HG02588 (cell line): ENCODE results near the gene MGRN1.

ENCODE experiments used
- ATAC-seq: cut with Tn5 transposase; IDR thresholded peaks from one replicate; pipeline ENCODE4 v1.9.1; 2021; ENCODE audit warnings: mild to moderate bottlenecking, moderate library complexity; ENCODE audit not compliant: unreplicated experiment

The MGRN1 gene

DNA sequence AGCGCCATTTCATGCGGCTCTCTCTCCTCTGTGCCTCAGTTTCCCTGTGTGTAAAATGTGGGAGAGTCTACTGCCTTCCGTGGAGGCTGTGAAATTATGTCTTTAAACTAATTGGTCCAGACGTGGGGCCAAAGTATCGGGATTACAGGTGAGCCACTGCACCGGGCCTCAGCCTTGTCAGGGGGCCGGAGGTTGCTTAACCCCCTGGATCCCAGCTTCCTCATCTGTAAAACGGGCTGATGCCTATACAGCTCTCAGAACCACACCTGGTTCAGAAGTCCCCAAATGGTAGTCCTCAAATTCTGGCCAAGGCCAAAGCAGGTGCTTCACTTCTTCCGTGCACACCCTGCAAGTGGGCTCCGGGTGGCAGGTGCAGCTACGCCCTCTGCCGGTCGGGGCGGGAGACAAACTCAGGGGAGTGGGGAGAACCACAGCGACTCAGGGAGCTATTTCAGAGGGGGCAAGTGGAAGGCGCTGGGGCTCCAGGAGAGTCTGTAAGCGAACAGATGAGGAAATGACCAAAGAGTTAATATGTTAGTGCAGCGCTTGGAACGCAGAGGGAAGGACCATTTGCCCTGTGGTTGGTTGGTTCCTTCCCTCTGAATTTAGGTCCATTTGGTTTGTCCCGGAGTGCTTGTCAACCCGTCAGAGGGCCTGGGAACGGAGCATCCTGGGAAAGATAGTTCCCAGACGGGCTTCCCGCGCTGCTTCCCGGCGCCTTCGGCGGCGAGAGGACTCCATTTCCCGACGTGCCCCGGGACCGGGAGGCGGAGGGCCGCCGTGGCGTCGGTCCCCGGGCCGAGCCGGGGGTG, at the start of gene MGRN1:
TSS of gene MGRN1 (plus strand) at position 812 of the 812 bp plus-strand sequence. CDS start 135 bp downstream, outside the sequence.
- peak; percentile 60 for ATAC-seq

GRCh38 chr16:4574919-4575705, 49.5 kb upstream of the MGRN1 start:
- ATAC-seq: no peak

GRCh38 chr16:4576008-4576407, 48.6 kb upstream of the MGRN1 start:
- ATAC-seq: no peak

DNA sequence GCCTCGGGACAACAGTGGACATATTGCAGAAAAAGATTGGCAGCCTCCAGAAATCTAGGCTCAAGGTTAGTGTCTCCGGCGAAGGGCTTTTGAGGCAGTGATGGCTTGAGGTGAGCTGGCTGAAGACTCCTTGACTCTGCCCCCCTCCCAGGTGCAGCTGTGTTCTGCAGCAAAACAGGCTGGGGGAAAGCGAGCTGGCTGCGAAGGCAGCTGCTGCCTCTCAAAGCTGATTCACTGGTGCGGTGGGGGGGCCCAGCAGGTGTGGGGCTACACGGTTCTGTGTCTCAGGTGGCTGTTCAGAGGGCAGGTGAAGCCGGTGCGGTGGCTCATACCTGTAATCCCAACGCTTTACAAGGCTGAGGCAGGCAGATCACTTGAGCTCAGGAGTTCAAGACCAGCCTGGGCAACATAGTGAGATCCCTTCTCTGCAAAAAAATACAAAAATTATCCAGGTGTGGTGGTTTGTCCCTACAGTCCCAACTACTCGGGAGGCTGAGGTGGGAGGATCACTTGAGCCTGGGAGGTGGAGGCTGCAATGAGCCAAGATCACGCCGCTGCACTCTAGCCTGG, 45.6 kb upstream of the MGRN1 start:
- ATAC-seq: no peak

- ATAC-seq: no peak
These were observed 44.4 kb upstream of the MGRN1 start for GRCh38 chr16:4580250-4580649.

DNA sequence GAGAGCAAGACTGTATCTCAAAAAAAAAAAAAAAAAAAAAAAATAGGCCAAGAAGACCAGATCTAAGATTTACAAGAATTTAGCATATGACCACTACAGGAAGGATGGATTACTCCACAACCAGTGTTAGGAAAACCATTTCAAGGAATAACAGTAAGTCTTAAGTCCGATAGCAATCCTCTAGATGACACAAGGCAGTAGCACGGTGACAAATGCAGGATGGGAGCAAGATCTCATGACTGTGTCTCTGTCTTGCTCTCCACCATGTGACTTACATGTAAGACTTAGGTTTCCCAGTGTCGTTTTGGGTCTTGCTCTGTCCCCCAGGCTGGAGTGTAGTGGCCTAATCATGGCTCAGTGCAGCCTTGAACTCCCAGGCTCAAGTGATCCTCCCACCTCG, 40.7 kb upstream of the MGRN1 start:
- ATAC-seq: no peak

DNA sequence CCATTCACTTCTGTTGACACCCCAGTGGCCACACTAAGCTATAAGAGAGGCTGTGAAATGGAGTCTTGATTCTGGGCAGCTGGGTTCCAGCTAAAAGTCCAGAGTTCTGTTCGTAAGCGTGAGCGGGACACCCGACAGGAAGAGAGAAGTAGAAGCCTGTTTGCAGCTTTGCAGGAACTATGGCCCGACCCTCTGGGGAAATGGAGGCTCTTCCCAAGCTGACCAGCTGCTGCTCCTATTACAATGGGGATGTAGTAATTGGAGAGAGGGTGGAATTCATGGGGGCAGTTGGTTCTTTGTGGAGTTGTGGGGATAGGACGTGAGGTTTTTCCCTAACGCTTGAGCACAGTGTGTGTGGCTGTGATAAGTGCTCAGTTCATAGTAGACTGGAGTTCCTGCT, 38.3 kb upstream of the MGRN1 start:
- ATAC-seq: no peak

- no peak for ATAC-seq
These were observed 36.2 kb upstream of the MGRN1 start for GRCh38 chr16:4588386-4588785.

GRCh38 chr16:4588961-4589360, 35.7 kb upstream of the MGRN1 start:
- ATAC-seq: no peak

DNA sequence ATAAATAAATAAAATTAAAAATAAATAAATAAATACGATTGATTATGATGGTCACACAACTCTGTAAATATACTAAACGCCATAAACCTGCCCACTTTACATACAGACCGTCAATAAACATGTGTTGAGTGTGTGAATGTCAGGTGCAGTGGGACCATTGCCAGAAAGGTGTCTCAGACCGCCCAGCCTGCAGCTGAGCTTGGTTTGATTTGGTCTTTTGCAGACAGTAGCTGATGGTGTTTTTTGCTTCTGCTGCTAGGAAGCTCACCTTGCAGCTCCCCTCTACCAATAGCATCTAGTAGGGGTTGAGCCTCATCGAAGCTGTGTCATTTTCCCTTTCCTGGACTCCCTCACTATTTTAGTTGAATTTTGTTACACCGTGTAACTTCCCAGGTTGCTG, 33.4 kb upstream of the MGRN1 start:
- ATAC-seq: no peak

- ATAC-seq: no peak
These were observed 32.7 kb upstream of the MGRN1 start for GRCh38 chr16:4591706-4592470.

- no peak for ATAC-seq
These were observed 31.5 kb upstream of the MGRN1 start for GRCh38 chr16:4593086-4593485.

GRCh38 chr16:4594433-4595410, 29.9 kb upstream of the MGRN1 start:
- no peak for ATAC-seq

GRCh38 chr16:4597174-4597573, 27.5 kb upstream of the MGRN1 start:
- no peak for ATAC-seq

DNA sequence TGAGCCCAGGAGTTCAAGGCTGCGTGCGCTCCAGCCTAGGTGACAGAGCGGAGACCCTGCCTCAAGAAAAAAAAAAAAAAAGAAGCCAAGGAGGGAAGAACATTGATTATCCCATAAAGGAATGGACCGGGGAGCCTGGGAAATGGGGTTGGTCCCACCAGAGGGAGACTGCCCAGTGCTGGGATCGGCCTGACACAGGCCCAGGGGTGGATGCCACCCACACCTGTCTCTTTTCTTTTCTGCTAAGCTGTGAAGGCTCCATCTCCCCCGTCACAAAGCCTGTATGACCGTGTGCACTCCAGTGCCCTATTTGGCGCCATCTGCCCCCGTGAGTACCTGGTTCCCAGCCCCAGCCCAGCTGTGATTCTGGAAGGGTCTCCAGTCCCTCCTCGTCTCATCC, 25.6 kb upstream of the MGRN1 start:
- no peak for ATAC-seq

DNA sequence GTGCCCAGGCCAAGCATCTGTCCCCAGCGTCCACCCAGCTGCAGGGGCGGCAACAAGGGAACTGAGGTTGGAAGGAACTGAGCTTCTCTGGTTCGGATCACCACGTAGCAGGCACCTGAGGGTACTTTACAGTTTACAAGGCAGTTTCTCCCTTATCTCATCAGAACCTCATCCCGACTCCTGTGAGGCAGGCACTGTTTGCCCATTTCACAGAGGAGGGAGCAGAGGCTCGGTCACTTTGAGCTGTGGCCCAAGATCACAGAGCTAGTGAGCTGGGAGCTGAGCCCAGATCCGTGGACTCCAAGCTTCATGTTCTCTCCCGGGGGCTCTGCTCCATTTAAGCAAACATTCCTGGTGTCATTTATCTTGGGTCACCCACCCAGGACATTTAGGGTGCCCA, 25.1 kb upstream of the MGRN1 start:
- ATAC-seq: no peak

DNA sequence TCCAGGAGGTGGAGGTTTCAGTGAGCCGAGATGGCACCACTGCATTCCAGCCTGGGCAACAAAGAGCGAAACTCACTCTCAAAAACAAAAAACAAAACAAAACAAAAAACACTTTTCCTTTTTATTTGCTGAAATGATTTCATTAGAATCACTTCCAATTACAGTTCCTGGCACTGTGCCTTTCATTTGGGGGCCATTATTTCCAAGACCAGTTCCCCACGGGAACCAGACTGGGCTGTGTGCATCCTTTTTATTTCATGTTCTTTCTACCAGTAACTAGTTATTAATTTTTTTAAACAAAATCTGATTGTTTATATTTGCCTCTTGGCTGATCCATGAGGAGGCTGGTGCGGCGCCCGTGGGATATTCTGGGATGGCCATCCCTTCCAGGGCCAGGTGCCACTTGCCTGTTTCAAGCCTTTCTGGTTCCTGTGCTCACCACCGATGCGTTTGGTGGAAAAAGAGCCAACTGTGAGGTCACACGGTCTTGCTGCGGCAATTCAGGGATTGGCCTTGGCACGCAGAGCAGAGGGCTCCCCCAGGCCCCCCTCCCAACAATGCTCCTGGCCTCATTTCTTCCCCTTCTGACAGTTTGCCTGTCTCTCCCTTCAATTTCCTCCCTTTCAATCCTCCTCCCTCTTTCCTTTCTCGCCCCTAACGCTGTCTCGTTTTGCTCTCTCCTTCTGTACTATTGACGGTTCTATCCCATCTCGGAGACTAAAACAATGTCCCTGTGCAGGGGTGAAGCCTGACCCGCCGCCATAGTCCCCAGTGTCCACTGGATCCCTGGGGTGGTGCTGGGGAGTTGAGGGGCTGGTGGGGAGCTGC, 23.4 kb upstream of the MGRN1 start:
- ATAC-seq: no peak

DNA sequence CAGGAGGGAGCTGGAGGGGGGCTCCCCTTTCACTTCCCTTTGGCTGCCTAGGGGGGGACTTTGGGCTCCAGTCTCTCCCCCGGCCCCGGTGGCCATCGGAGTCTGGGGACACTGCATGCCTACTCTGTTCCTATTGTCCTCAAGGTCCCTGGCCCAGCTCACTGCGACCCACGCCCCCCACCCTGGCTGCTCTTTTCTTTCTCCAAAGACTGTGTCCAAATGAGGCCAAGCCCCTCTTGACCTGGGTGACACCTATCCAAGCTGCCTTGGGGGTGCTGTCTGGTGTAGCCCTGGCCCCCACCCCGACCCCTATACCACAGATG, 22.8 kb upstream of the MGRN1 start:
- no peak for ATAC-seq

- ATAC-seq: no peak
These were observed 22.3 kb upstream of the MGRN1 start for GRCh38 chr16:4602331-4602730.
